SK-N-SH treated with all-trans-retinoic acid at 6 μM for 48 hours (cell line): Measurements from ENCODE around the gene SNX32.

ENCODE experiments used
- ATAC-seq: fragments of 200-7000 bp; cut with Tn5 transposase; 3 replicates; pipeline ENCODE4 v1.9.1; 2020; ENCODE audit warnings: mild to moderate bottlenecking, moderate library complexity
- BACH2 ChIP-seq: fragments of 250-450 bp; sonication (Bioruptor Pico); IDR thresholded peaks from 2 replicates; pipeline ENCODE4 v1.9.0; 2021; ENCODE audit warnings: mild to moderate bottlenecking, borderline replicate concordance
- CREB5 ChIP-seq: fragments of 250-450 bp; sonication (Bioruptor Pico); IDR thresholded peaks from 2 replicates; pipeline ENCODE4 v1.5.1; 2020; ENCODE audit warnings: low read depth, mild to moderate bottlenecking, moderate library complexity
- CSDC2 ChIP-seq: fragments of 250-450 bp; sonication (Bioruptor Pico); IDR thresholded peaks from 2 replicates; pipeline ENCODE4 v1.5.0; 2020; ENCODE audit warnings: mild to moderate bottlenecking, moderate library complexity
- CSRNP3 ChIP-seq: fragments of 250-450 bp; sonication (Bioruptor Pico); IDR thresholded peaks from 2 replicates; pipeline ENCODE4 v1.5.1; 2021; ENCODE audit warnings: mild to moderate bottlenecking, moderate library complexity
- ESRRG ChIP-seq: fragments of 250-450 bp; sonication (Bioruptor Pico); IDR thresholded peaks from 2 replicates; pipeline ENCODE4 v1.6.1; 2021; ENCODE audit warnings: mild to moderate bottlenecking
- GLIS3 ChIP-seq: fragments of 250-450 bp; sonication (Bioruptor Pico); IDR thresholded peaks from 2 replicates; pipeline ENCODE4 v1.5.0; 2020; ENCODE audit warnings: mild to moderate bottlenecking, moderate library complexity
- ISL1 ChIP-seq: fragments of 250-450 bp; sonication (Bioruptor Pico); IDR thresholded peaks from 2 replicates; pipeline ENCODE4 v2.1.2; 2022; ENCODE audit warnings: mild to moderate bottlenecking, moderate library complexity
- OSR1 ChIP-seq: fragments of 250-450 bp; sonication (Bioruptor Pico); IDR thresholded peaks from 2 replicates; pipeline ENCODE4 v1.8.0; 2022; ENCODE audit warnings: moderate library complexity, mild to moderate bottlenecking, inconsistent platforms
- PATZ1 ChIP-seq: fragments of 250-450 bp; sonication (Bioruptor Pico); IDR thresholded peaks from 2 replicates; pipeline ENCODE4 v1.8.0; 2020; ENCODE audit warnings: mild to moderate bottlenecking, moderate library complexity, borderline replicate concordance
- POU6F1 ChIP-seq: fragments of 250-450 bp; sonication (Bioruptor Pico); IDR thresholded peaks from 2 replicates; pipeline ENCODE4 v1.8.0; 2021; ENCODE audit warnings: low read depth, mild to moderate bottlenecking, moderate library complexity, borderline replicate concordance
- PPARA ChIP-seq: fragments of 250-450 bp; sonication (Bioruptor Pico); IDR thresholded peaks from 2 replicates; pipeline ENCODE4 v1.5.0; 2020; ENCODE audit warnings: mild to moderate bottlenecking, borderline replicate concordance
- RARB ChIP-seq: fragments of 250-450 bp; sonication (Bioruptor Pico); IDR thresholded peaks from 2 replicates; pipeline ENCODE4 v1.8.0; 2021; ENCODE audit warnings: mild to moderate bottlenecking, moderate library complexity
- SNAI2 ChIP-seq: fragments of 250-450 bp; sonication (Bioruptor Pico); IDR thresholded peaks from 2 replicates; pipeline ENCODE4 v1.5.0; 2020; ENCODE audit warnings: mild to moderate bottlenecking, moderate library complexity
- TCF4 ChIP-seq: fragments of 250-450 bp; sonication (Bioruptor Pico); IDR thresholded peaks from 2 replicates; pipeline ENCODE4 v1.8.0; 2021; ENCODE audit warnings: mild to moderate bottlenecking, moderate library complexity, borderline replicate concordance
- TOX ChIP-seq: fragments of 250-450 bp; sonication (Bioruptor Pico); IDR thresholded peaks from 2 replicates; pipeline ENCODE4 v1.8.0; 2021; ENCODE audit warnings: mild to moderate bottlenecking, moderate library complexity, borderline replicate concordance
- TSHZ2 ChIP-seq: fragments of 250-450 bp; sonication (Bioruptor Pico); IDR thresholded peaks from 2 replicates; pipeline ENCODE4 v1.5.0; 2020; ENCODE audit warnings: mild to moderate bottlenecking, moderate library complexity
- ZC3H10 ChIP-seq: fragments of 250-450 bp; sonication (Bioruptor Pico); IDR thresholded peaks from 2 replicates; pipeline ENCODE4 v1.5.1; 2021; ENCODE audit warnings: mild to moderate bottlenecking, moderate library complexity
- ZFP3 ChIP-seq: fragments of 250-450 bp; sonication (Bioruptor Pico); IDR thresholded peaks from 2 replicates; pipeline ENCODE4 v1.5.0; 2020; ENCODE audit warnings: mild to moderate bottlenecking, moderate library complexity
- ZFP30 ChIP-seq: fragments of 450-650 bp; formaldehyde crosslinking; IDR thresholded peaks from 2 replicates; pipeline ENCODE4 v1.5.0; 2022; ENCODE audit warnings: mild to moderate bottlenecking, moderate library complexity
- ZNF565 ChIP-seq: fragments of 450-650 bp; formaldehyde crosslinking; conservative IDR thresholded peaks from 2 replicates; pipeline ENCODE4 v1.5.0; 2020; ENCODE audit warnings: low read depth, mild to moderate bottlenecking, moderate library complexity
- ZNF70 ChIP-seq: fragments of 450-650 bp; formaldehyde crosslinking; IDR thresholded peaks from 2 replicates; pipeline ENCODE4 v1.5.0; 2020; ENCODE audit warnings: mild to moderate bottlenecking, moderate library complexity
- ZNF8 ChIP-seq: fragments of 450-650 bp; formaldehyde crosslinking; IDR thresholded peaks from 2 replicates; pipeline ENCODE4 v1.5.0; 2020; ENCODE audit warnings: mild to moderate bottlenecking, moderate library complexity

Gene SNX32

GRCh38 chr11:65787649-65788622 is 45.8 kb upstream of the SNX32 start:
- no peak for ATAC-seq
- TF ChIP-seq ZFP30 (CRISPR knock-in tag) (no peak), ZNF565 (CRISPR knock-in tag) (no peak), ISL1 (no peak), CREB5 (CRISPR knock-in tag) (no peak)
- TF ChIP-seq, all 23 proteins: peak for 0

- TF ChIP-seq TCF4 (no peak), PATZ1 (CRISPR knock-in tag) (no peak), ZNF70 (no peak), ZNF565 (CRISPR knock-in tag) (no peak), BACH2 (no peak), CREB5 (CRISPR knock-in tag) (no peak), ZNF8 (CRISPR knock-in tag) (no peak), ZFP30 (CRISPR knock-in tag) (no peak), ZC3H10 (CRISPR knock-in tag) (no peak), TSHZ2 (CRISPR knock-in tag) (no peak), PPARA (CRISPR knock-in tag) (no peak), GLIS3 (CRISPR knock-in tag) (no peak), ESRRG (no peak), SNAI2 (CRISPR knock-in tag) (no peak), RARB (CRISPR knock-in tag) (no peak), TOX (CRISPR knock-in tag) (no peak), CSRNP3 (CRISPR knock-in tag) (no peak), CSDC2 (CRISPR knock-in tag) (no peak)
- no peak for ATAC-seq
These were observed 44.9 kb upstream of the SNX32 start for GRCh38 chr11:65788821-65789220.

- no peak for ATAC-seq
- no peak for TF ChIP-seq POU6F1 (CRISPR knock-in tag)
- no peak for TF ChIP-seq PPARA (CRISPR knock-in tag)
- TF ChIP-seq OSR1 (CRISPR knock-in tag), result no peak
- TF ChIP-seq ZFP3, result no peak
- no peak for TF ChIP-seq PATZ1 (CRISPR knock-in tag)
- TF ChIP-seq CREB5 (CRISPR knock-in tag), result no peak
- TF ChIP-seq GLIS3 (CRISPR knock-in tag), result no peak
- TF ChIP-seq TCF4, result no peak
- no peak for TF ChIP-seq CSDC2 (CRISPR knock-in tag)
These were observed 44.3 kb upstream of the SNX32 start for GRCh38 chr11:65789230-65790103.
